HG03457 (cell line): ENCODE results near the gene ADGRV1.
"Not testable (repeated sequence)": the region's sequence is repeated elsewhere in the genome, so short reads cannot be mapped to it uniquely, and the experiment has no call there.

Experiments used
- ATAC-seq: cut with Tn5 transposase; IDR thresholded peaks from one replicate; pipeline ENCODE4 v1.9.1; 2021; ENCODE audit warnings: moderate number of reproducible peaks; ENCODE audit not compliant: unreplicated experiment

ADGRV1 gene

DNA sequence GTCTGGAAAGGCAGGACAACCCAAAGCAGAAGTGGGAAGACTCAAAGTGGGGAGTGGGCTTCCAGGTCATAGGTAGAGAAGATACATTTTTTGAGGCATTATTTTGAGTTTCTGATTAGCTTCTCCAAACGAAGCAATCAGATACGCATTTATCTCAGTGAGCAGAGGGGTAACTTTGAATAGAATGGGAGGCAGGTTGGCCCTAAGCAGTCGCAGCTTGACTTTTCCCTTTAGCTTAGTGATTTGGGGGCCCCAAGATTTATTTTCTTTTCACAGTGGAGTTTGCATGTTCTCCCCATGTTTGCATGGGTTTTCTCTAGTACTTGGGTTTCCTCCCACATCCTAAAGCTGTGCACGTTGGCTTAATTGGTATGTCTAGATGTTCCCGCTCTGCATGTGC lies 422.6 kb downstream of the ADGRV1 start:
- no peak for ATAC-seq

DNA sequence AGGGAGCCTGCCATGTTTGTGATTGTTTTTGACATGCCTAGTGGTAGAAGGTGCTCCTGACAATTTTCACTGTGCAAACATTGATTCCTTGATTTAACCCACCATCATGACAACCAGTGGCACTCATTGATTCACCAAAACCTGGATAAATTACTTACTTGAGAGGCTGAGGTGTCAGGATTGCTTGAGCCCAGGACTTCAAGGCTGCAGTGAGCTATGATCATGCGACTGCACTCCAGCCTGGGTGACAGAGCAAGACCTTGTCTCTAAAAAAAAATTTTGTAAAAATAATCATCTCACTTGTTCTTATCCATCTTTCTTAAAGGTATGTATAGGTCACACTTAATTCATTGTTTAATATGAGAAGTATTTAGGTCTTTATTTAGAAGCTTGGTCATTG lies 423.2 kb downstream of the ADGRV1 start:
- no peak for ATAC-seq

DNA sequence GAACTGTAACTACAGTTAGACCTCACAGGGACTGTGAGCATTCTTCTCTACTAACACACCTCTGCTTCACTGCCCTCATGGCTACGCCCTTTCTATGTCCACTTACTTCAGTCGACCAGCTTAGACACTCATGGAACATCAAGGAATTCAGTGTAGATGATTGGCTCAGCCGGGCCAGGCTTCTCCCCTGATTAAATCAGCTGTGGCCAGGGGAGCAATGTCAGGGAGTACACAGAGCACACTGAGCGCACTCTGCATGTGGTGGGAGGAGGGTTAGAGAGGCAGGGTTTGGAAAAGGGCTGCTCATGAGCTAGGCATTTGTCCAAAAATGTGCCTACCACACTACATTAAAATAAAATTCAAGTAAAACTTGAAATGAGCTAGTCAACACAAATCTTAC lies 424.0 kb downstream of the ADGRV1 start:
- ATAC-seq, result no peak

DNA sequence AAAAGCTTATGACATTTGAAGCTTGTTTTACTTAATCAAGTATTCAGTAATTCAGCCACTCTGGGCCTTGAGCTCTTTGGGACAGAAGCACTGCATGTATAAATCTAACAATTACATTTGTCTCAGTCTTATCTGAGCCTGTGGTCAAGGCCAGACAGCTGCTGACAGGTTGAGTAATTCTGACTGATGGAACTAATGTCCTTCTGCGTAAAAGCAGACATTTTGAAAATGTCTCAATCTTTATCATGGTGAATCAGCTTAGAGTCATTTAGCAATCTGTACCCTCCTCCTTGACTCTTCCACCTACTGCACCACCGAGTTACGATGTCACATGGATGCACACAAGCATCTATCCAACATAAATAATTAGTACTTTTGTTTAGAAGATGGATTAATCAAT lies 424.6 kb downstream of the ADGRV1 start:
- ATAC-seq, result no peak

DNA sequence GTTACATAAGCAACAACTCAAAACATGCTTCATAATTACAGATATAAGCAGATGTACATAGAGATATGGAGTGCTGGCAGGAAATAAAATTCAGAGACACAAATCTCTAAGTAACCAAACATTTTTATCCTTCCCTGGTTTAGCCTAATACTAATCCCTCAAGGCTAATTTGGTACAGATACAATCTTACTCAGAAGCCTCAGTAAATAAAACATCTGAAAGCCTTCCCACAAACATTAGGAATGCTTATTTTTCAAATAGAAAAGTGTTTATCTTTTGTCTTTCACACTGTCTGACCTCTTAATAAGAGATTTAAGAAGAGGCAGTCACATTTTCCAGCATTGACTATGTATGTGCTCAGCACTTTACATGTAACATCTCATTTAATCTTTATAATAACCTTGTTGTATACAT lies 425.1 kb downstream of the ADGRV1 start:
- no peak for ATAC-seq

DNA sequence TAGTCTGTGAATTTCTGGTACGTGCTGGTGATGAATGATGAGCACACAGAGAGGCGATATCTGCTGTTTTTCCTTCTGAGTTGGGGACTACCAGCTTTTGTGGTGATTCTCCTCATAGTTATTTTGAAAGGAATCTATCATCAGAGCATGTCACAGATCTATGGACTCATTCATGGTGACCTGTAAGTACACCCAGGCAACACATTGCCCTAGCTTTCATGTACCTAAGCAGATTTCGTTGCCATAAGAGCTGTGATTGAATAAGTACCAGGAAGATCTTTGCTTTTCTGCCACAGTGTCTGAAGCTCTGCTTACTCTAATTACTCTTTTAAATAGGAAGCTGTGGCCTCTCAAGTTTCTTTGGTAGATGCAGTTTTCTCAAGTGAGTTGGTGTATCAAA lies 426.7 kb downstream of the ADGRV1 start:
- ATAC-seq, result no peak

DNA sequence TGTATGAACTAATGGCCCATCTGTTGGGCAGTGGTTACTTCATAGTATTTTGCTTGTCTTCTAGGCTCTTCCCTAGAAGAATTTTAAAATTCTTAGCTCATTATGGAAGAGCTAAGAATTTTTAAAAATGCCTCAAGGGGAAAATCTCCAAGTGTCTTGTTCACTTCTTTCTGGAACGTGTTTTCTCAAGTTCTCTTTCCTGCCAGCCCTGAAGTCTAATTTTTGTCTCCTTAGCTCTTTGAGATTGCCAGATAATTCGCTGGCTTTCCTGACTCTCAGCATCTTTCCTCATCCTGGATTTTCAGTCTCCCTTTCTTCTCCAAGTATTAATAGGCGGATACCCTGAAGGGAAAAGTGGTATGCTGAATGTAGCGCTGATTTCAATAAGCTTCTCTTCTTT lies 429.1 kb downstream of the ADGRV1 start:
- ATAC-seq, result no peak

DNA sequence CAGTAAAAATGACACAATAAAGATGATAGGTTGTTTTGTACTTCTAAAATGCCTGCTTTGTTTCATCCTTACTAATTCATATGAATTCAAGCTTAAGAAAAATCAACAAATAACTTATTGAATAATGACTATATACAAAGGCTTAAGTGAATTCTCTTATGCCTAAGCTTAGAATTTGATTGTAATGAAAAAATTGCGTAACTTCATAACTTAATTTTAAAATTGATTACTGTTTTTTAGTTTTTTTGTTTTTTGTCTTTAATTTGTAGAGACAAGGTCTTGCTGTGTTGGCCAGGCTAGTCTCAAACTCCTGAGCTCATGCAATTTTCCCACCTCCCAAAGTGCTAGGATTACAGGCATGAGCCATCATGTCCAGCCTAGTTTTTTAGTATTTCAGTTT lies 432.6 kb downstream of the ADGRV1 start:
- ATAC-seq, result no peak

DNA sequence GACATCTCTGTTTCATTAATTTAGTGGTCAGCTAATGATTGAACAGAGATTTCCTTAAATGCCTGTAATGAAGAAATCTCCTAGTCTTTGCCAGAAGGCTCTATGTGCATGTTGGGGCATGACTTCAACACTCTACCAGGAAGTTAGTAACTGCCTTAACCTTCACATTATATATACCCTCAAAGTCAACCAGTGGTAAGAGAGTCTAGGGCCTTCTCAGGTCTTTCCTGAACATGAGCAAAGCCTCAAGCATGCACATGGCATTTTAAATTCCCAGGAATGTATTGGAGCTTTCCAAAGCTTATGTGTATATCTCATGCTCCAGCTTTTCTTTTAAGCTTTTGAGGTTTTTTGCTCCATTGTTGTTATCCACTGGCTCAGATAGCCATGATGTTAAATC lies 436.2 kb downstream of the ADGRV1 start:
- ATAC-seq, result no peak

DNA sequence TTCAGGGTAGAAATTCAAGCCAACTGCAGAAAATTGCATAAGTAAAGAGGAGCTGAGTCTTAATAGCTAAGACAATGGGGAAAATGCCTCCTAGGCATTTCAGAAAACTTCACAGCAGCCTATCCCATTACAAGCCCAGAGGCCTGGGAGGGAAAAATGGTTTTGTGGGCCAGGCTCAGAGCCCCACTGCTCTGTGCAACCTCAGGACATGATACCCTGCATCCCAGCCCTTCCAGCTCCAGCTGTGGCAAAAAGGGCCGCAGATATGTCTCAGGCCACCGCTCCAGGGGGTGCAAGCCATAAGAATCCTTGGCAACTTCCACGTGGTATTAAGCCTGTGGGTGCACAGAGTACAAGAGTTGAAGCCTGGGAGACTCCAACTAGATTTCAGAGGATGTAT lies 437.5 kb downstream of the ADGRV1 start:
- ATAC-seq, result no peak

DNA sequence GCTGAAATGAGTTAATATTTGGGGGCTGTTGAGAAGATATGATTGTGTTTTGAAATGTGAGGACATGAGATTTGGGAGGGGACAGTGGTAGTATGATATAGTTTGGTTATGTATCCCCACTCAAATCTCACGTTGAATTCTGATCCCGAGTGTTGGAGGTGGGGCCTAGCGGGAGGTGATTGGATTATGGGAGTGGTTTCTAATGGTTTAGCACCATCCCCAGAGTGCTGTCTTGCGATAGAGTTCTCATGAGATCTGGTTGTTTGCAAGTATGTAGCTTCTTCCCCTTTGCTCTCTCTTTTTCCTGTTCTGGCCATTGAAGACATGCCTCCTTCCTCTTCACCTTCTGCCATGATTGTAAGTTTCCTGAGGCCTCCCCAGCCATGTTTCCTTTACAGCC lies 438.5 kb downstream of the ADGRV1 start:
- ATAC-seq, result no peak

DNA sequence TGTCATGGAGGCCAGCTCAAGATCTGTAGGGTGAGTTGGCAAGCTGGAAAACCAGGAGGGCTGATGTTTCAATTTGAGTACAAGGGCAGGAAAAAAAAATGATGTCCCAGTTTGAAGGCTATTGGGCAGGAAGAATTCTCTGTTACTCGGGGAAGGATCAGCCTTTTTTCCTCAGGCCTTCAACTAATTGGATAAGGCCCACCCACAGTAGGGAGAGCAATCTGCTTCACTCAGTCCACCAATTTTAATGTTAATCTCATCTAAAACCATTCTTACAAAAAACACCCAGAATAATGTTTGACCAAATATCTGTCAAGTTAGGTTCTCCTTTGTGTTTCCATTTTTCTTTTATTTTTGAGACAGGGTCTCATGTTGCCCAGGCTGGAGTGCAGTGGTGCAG lies 442.1 kb downstream of the ADGRV1 start:
- ATAC-seq, result no peak

DNA sequence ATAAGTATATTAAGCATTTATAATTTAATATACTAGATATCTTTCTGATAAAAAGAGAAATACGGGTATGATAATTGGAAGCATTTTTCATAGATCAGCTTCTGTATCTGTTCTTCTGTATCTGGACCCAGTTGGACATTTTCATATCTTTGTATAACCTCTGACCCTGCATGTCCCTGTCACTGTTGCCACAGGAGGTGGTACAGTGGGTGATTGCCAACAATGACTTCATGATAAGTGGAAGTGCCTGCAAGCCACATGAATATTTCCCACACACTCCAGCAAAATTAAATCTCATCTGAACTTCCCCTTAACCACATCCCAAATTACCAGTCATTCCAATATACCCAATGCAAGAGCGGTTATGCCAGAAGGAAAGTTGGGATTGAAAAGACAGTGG lies 448.1 kb downstream of the ADGRV1 start:
- no peak for ATAC-seq

DNA sequence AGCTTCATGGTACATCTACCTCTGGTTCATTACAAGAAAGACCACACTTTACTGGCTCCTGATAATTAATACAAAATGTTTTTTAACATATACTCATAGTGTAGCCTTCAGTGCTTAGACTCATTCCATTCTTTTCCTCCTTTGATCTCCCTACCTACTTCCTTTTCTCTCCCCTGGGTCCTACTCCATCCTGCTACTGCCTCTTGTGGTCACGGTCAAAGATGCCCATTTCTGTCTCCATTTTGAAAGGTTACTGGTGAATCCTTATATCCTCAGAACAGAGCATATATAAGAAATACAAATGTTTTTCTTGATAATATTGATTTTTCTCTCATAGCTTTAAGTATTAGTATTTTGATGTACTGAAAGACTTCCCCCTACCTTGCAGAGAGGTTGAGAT lies 448.7 kb downstream of the ADGRV1 start:
- no peak for ATAC-seq

DNA sequence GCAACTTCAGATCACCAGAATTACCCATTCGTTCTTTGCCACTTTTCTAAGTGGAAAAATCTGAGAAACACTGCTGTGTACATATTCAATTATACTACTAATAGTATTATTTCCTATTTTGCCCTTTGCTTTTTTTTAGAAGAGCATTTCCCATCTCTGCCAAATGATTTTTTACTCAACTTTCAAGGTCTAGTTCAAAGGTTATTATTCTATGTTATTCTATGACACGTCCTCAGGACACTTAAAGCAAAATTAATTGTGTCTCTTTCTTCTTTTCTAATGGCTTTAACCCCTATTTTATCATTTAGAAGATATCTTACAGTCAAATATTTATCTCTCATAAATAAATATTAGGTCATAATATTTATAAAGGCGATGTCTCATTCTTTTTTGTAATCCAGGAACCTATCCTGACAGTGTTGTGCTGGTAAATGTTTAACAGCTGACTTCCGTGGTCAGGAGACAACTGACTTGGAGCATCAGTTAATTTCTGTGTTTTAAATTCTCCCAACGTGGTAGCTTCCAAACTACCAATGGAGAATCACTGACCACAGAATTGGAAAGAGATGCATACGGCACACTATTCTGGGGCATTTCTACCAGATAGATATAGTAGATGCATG lies 449.3 kb downstream of the ADGRV1 start:
- no peak for ATAC-seq

DNA sequence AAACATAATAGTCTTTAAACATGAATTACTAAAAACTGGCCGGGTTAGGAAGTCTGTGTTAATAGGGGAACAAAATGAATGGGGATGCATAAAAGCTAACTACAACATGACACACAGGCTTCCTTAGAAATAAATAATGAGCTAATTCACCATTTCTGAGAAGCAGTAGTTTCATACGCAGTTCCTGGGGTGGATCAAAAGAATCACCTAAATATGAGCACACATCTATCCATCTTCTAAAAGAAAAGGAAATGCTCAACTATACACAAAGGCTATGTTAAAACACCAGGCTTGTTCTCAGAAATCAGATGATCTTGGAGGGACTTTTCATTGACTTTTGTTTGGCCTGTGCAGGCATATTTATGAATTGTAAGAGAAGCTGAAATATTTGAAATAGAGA lies 451.5 kb downstream of the ADGRV1 start:
- ATAC-seq, result no peak

DNA sequence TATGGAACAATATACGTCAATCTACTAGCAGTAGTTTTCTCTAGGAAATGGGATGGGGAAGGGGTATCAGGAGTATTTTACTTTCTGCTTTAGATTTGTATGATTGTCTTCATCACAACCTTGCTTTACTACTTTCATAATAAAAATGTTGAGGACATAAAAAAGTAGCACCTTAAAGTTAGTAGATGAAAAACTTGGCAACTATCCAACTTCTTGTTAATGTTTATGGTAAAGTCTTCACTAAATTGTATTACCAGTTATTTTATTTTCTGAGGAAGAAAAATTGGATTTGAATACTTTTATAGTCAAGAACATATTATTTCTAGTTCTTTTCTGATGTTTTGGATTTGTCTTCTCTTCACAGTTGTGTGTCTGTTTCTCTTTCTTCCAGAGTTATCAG lies 452.4 kb downstream of the ADGRV1 start:
- no peak for ATAC-seq

DNA sequence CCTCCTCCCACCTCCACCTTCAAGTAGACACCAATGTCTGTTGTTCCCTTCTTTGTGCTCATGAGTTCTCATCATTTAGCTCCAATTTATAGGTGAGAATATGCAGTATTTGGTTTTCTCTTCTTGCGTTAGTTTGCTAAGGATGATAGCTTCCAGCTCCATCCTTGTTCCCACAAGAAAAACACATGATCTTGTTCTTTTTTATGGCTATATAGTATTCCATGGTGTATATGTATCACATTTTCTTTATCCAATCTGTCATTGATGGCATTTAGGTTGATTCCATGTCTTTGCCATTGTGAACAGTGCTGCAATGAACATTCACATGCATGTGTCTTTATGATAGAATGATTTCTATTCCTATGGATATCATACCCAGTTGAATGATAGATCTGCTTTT lies 454.3 kb downstream of the ADGRV1 start:
- not testable (repeated sequence) for ATAC-seq

DNA sequence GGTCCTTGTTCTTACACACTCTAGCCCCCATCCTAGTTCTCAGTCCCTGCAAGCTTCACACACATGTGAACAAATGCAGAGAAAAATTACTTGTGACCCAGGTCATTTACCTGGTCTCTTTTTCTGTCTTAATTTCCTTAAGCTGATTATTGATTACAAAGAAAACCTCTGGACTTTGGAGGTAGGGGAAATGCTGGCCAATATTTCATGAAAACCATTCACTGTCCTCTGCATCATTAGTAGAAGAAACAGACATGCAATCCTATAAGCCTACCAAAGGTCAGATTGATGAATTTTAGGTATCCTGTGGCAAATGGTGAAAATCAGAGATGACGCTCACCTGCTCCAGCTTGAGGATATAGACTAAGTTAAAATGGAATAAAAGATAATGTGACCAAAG lies 457.7 kb downstream of the ADGRV1 start:
- no peak for ATAC-seq

DNA sequence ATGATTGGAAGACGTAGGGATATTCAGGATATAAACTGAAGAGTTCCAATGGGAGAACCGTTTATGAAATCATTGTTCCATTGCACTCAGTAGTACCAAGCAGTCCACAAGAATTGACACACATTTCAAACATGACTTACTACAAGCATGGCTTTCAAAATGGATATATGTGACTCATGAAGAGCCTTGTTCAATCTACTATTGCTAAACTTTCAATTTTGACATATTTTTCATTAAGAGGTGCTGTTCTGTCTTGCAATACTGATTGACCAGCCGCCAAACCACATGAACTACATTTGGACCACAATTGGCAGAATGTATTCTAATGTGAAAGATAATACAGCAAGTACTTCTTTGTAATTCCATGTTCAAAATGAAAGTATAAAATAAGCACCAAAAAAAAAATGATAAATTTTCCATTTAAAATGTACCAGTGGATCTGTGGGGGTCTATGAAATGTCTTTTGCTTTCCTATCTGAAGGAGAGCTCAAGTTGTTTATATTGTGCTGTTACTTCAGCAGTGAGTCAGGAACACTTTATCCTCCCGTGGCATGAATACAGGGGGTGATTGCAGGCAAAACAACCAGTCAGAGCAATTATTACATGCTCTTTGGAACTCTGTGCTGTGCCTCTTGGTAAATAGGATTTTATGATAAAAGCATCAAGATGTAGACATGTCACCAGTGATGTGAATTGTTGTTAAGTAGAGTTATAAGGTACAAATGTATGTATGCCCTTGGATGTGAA lies 458.5 kb downstream of the ADGRV1 start:
- ATAC-seq, result no peak

DNA sequence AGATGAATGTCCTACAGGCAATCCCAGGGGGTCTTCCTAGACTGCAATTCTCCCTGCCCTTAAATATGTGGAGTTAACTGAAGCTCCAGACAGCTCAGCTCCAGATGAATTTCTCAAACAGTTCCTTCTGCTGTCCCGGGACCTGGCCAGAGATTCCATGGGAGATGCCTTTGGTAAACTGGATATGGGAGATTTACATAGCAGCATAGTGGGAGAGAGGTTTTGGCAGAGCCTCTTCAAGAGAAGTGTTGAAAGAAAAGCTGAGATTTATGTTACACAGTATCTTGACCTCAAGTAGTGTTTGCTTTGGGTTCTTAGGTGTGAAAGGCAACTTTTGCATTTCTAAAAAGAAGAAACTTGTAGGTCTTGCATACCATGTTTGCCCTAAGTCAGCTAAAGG lies 459.6 kb downstream of the ADGRV1 start:
- no peak for ATAC-seq

DNA sequence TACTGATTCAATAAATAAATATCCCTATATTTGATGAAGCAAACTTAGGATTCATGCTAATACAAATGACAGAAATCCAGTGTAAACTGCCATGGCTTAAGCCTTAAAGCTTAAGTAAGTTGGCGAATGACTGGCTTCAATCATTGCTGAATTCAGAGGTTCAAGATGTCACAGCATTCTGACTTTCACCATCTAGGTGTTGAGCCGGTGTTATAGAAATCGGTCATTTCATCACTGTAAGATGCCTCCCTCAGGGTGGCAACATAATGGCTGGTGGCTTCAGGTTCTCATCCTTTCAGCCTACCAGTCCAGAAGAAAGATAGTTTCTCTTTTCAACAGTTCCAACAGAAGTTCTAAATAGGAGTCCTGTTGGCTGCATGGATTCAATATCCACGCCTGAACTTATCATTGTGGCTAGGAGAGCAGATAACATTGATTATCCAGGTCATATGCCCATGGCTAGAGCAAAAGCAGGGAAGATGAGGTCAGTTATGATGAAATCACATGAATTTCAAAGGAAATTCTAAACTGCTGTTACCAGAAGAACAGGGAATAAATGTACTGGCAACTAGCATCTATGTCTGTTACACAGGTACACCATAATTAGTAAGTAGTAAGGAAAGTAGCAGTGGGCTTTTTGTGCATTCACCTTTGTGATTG lies 460.2 kb downstream of the ADGRV1 start:
- no peak for ATAC-seq
